ENCODE measurements around the gene PNCK.

The PNCK gene

GRCh38 chrX:153640045-153640686 is 33.4 kb downstream of the PNCK start:
- DNase-seq (ENCODE audit: low read depth), result no peak
- no peak for TF ChIP-seq CTCF (IDR thresholded peaks at IDR 0.05; ENCODE audit: low read depth, low read length, missing control alignments)
- H3K4me3 ChIP-seq (ENCODE audit: low read depth, low read length), result no peak overlapping the region
- in situ Hi-C loops (cut with HindIII; ENCODE audit: low sequenced_read_pairs), result no loop called here

GRCh38 chrX:153639177-153640044 is 34.2 kb downstream of the PNCK start:
- H3K4me3 ChIP-seq (ENCODE audit: low read depth, low read length), result no peak overlapping the region
- DNase-seq (ENCODE audit: low read depth), result no peak
- in situ Hi-C loops (cut with HindIII; ENCODE audit: low sequenced_read_pairs), result no loop called here
- no peak for TF ChIP-seq CTCF (IDR thresholded peaks at IDR 0.05; ENCODE audit: low read depth, low read length, missing control alignments)

GRCh38 chrX:153638436-153639176 is 35.0 kb downstream of the PNCK start:
- no peak overlapping the region for H3K4me3 ChIP-seq (ENCODE audit: low read depth, low read length)
- no peak for DNase-seq (ENCODE audit: low read depth)
- in situ Hi-C loops (cut with HindIII; ENCODE audit: low sequenced_read_pairs), result no loop called here
- TF ChIP-seq CTCF (IDR thresholded peaks at IDR 0.05; ENCODE audit: low read depth, low read length, missing control alignments), result no peak

GRCh38 chrX:153638041-153638371 is 35.6 kb downstream of the PNCK start:
- DNase-seq (ENCODE audit: low read depth), result no peak
- H3K4me3 ChIP-seq (ENCODE audit: low read depth, low read length), result no peak overlapping the region
- no peak for TF ChIP-seq CTCF (IDR thresholded peaks at IDR 0.05; ENCODE audit: low read depth, low read length, missing control alignments)
- in situ Hi-C loops (cut with HindIII; ENCODE audit: low sequenced_read_pairs), result no loop called here

- no peak for DNase-seq (ENCODE audit: low read depth)
- TF ChIP-seq CTCF (IDR thresholded peaks at IDR 0.05; ENCODE audit: low read depth, low read length, missing control alignments), result no peak
- in situ Hi-C loops (cut with HindIII; ENCODE audit: low sequenced_read_pairs), result no loop called here
- H3K4me3 ChIP-seq (ENCODE audit: low read depth, low read length), result no peak overlapping the region
Measured at GRCh38 chrX:153637121-153638040, 36.2 kb downstream of the PNCK start.

- TF ChIP-seq CTCF (IDR thresholded peaks at IDR 0.05; ENCODE audit: low read depth, low read length, missing control alignments), result no peak
- in situ Hi-C loops (cut with HindIII; ENCODE audit: low sequenced_read_pairs), result no loop called here
- DNase-seq (ENCODE audit: low read depth), result no peak
- H3K4me3 ChIP-seq (ENCODE audit: low read depth, low read length), result no peak overlapping the region
Measured at GRCh38 chrX:153636716-153637115, 36.9 kb downstream of the PNCK start.
